Measurements from ENCODE around the gene DSG3.

The DSG3 gene

GRCh38 chr18:31447530-31448191 lies at the start of gene DSG3:
TSS of gene DSG3 (plus strand) at chr18:31447741. CDS start at chr18:31447878, 137 bp downstream.
- Histone ChIP-seq H3K4me1 (ENCODE audit: control insufficient read depth, insufficient read depth, low read length) (no peaks in the 10 kb centered on the region), H3K9ac (ENCODE audit: low read length) (no peak within 1 kb of the TSS), H3K36me3 (ENCODE audit: control insufficient read depth, insufficient read depth, low read length) (no peaks in the 10 kb centered on the region), H3K4me3 (ENCODE audit: low read length) (no peak within 1 kb of the TSS), H3K27ac (ENCODE audit: low read depth, low read length) (no peak within 1 kb of the TSS), H3K27me3 (ENCODE audit: control insufficient read depth, insufficient read depth, low read length) (no peaks in the 10 kb centered on the region)

GRCh38 chr18:31398191-31398590 lies 49.4 kb upstream of the DSG3 start:
- H3K9ac ChIP-seq (ENCODE audit: low read length) = no peak overlapping the region
- H3K36me3 ChIP-seq (ENCODE audit: control insufficient read depth, insufficient read depth, low read length) = no peaks in the 10 kb centered on the region
- no peak overlapping the region for H3K27ac ChIP-seq (ENCODE audit: low read depth, low read length)
- H3K27me3 ChIP-seq (ENCODE audit: control insufficient read depth, insufficient read depth, low read length) = no peaks in the 10 kb centered on the region
- H3K4me3 ChIP-seq (ENCODE audit: low read length) = no peak overlapping the region
- no peaks in the 10 kb centered on the region for H3K4me1 ChIP-seq (ENCODE audit: control insufficient read depth, insufficient read depth, low read length)

- H3K27ac ChIP-seq (ENCODE audit: low read depth, low read length) = no peak overlapping the region
- H3K4me3 ChIP-seq (ENCODE audit: low read length) = no peak overlapping the region
- H3K27me3 ChIP-seq (ENCODE audit: control insufficient read depth, insufficient read depth, low read length) = no peaks in the 10 kb centered on the region
- no peaks in the 10 kb centered on the region for H3K36me3 ChIP-seq (ENCODE audit: control insufficient read depth, insufficient read depth, low read length)
- no peaks in the 10 kb centered on the region for H3K4me1 ChIP-seq (ENCODE audit: control insufficient read depth, insufficient read depth, low read length)
- no peak overlapping the region for H3K9ac ChIP-seq (ENCODE audit: low read length)
Observed at GRCh38 chr18:31399306-31400032, 48.1 kb upstream of the DSG3 start.

- Histone ChIP-seq H3K4me3 (ENCODE audit: low read length) (no peak overlapping the region), H3K27ac (ENCODE audit: low read depth, low read length) (no peak overlapping the region), H3K27me3 (ENCODE audit: control insufficient read depth, insufficient read depth, low read length) (no peaks in the 10 kb centered on the region), H3K9ac (ENCODE audit: low read length) (no peak overlapping the region), H3K4me1 (ENCODE audit: control insufficient read depth, insufficient read depth, low read length) (no peaks in the 10 kb centered on the region), H3K36me3 (ENCODE audit: control insufficient read depth, insufficient read depth, low read length) (no peaks in the 10 kb centered on the region)
Observed at GRCh38 chr18:31401156-31402025, 46.1 kb upstream of the DSG3 start.

GRCh38 chr18:31402026-31402373 lies 45.5 kb upstream of the DSG3 start:
- H3K4me1 ChIP-seq (ENCODE audit: control insufficient read depth, insufficient read depth, low read length) = no peaks in the 10 kb centered on the region
- H3K36me3 ChIP-seq (ENCODE audit: control insufficient read depth, insufficient read depth, low read length) = no peaks in the 10 kb centered on the region
- H3K9ac ChIP-seq (ENCODE audit: low read length) = no peak overlapping the region
- no peak overlapping the region for H3K27ac ChIP-seq (ENCODE audit: low read depth, low read length)
- no peak overlapping the region for H3K4me3 ChIP-seq (ENCODE audit: low read length)
- no peaks in the 10 kb centered on the region for H3K27me3 ChIP-seq (ENCODE audit: control insufficient read depth, insufficient read depth, low read length)

GRCh38 chr18:31403409-31403808 lies 44.1 kb upstream of the DSG3 start:
- H3K9ac ChIP-seq (ENCODE audit: low read length) = no peak overlapping the region
- no peak overlapping the region for H3K27ac ChIP-seq (ENCODE audit: low read depth, low read length)
- H3K27me3 ChIP-seq (ENCODE audit: control insufficient read depth, insufficient read depth, low read length) = no peaks in the 10 kb centered on the region
- no peaks in the 10 kb centered on the region for H3K36me3 ChIP-seq (ENCODE audit: control insufficient read depth, insufficient read depth, low read length)
- H3K4me3 ChIP-seq (ENCODE audit: low read length) = no peak overlapping the region
- H3K4me1 ChIP-seq (ENCODE audit: control insufficient read depth, insufficient read depth, low read length) = no peaks in the 10 kb centered on the region

GRCh38 chr18:31407649-31408048 lies 39.9 kb upstream of the DSG3 start:
- Histone ChIP-seq H3K4me3 (ENCODE audit: low read length) (no peak overlapping the region), H3K4me1 (ENCODE audit: control insufficient read depth, insufficient read depth, low read length) (no peaks in the 10 kb centered on the region), H3K27me3 (ENCODE audit: control insufficient read depth, insufficient read depth, low read length) (no peaks in the 10 kb centered on the region), H3K27ac (ENCODE audit: low read depth, low read length) (no peak overlapping the region), H3K36me3 (ENCODE audit: control insufficient read depth, insufficient read depth, low read length) (no peaks in the 10 kb centered on the region), H3K9ac (ENCODE audit: low read length) (no peak overlapping the region)

GRCh38 chr18:31409276-31409675 lies 38.3 kb upstream of the DSG3 start:
- H3K36me3 ChIP-seq (ENCODE audit: control insufficient read depth, insufficient read depth, low read length) = no peaks in the 10 kb centered on the region
- H3K27ac ChIP-seq (ENCODE audit: low read depth, low read length) = no peak overlapping the region
- H3K4me3 ChIP-seq (ENCODE audit: low read length) = no peak overlapping the region
- no peaks in the 10 kb centered on the region for H3K4me1 ChIP-seq (ENCODE audit: control insufficient read depth, insufficient read depth, low read length)
- H3K9ac ChIP-seq (ENCODE audit: low read length) = no peak overlapping the region
- no peaks in the 10 kb centered on the region for H3K27me3 ChIP-seq (ENCODE audit: control insufficient read depth, insufficient read depth, low read length)

GRCh38 chr18:31410716-31411483 lies 36.6 kb upstream of the DSG3 start:
- Histone ChIP-seq H3K27me3 (ENCODE audit: control insufficient read depth, insufficient read depth, low read length) (no peaks in the 10 kb centered on the region), H3K36me3 (ENCODE audit: control insufficient read depth, insufficient read depth, low read length) (no peaks in the 10 kb centered on the region), H3K4me1 (ENCODE audit: control insufficient read depth, insufficient read depth, low read length) (no peaks in the 10 kb centered on the region), H3K9ac (ENCODE audit: low read length) (no peak overlapping the region), H3K4me3 (ENCODE audit: low read length) (no peak overlapping the region), H3K27ac (ENCODE audit: low read depth, low read length) (no peak overlapping the region)

- Histone ChIP-seq H3K27ac (ENCODE audit: low read depth, low read length) (no peak overlapping the region), H3K9ac (ENCODE audit: low read length) (no peak overlapping the region), H3K27me3 (ENCODE audit: control insufficient read depth, insufficient read depth, low read length) (no peaks in the 10 kb centered on the region)
Observed at GRCh38 chr18:31413137-31413536, 34.4 kb upstream of the DSG3 start.

GRCh38 chr18:31417850-31418249 lies 29.7 kb upstream of the DSG3 start:
- Histone ChIP-seq H3K27me3 (ENCODE audit: control insufficient read depth, insufficient read depth, low read length) (no peaks in the 10 kb centered on the region), H3K27ac (ENCODE audit: low read depth, low read length) (no peak overlapping the region), H3K36me3 (ENCODE audit: control insufficient read depth, insufficient read depth, low read length) (no peaks in the 10 kb centered on the region), H3K4me1 (ENCODE audit: control insufficient read depth, insufficient read depth, low read length) (no peaks in the 10 kb centered on the region), H3K9ac (ENCODE audit: low read length) (no peak overlapping the region), H3K4me3 (ENCODE audit: low read length) (no peak overlapping the region)

More at GRCh38 chr18:31413137-31413536, 34.4 kb upstream of the DSG3 start:
- Histone ChIP-seq H3K36me3 (ENCODE audit: control insufficient read depth, insufficient read depth, low read length) (no peaks in the 10 kb centered on the region), H3K4me3 (ENCODE audit: low read length) (no peak overlapping the region), H3K4me1 (ENCODE audit: control insufficient read depth, insufficient read depth, low read length) (no peaks in the 10 kb centered on the region)

GRCh38 chr18:31419457-31419932 lies 28.0 kb upstream of the DSG3 start:
- Histone ChIP-seq H3K9ac (ENCODE audit: low read length) (no peak overlapping the region), H3K4me3 (ENCODE audit: low read length) (no peak overlapping the region), H3K27ac (ENCODE audit: low read depth, low read length) (no peak overlapping the region), H3K36me3 (ENCODE audit: control insufficient read depth, insufficient read depth, low read length) (no peaks in the 10 kb centered on the region), H3K4me1 (ENCODE audit: control insufficient read depth, insufficient read depth, low read length) (no peaks in the 10 kb centered on the region), H3K27me3 (ENCODE audit: control insufficient read depth, insufficient read depth, low read length) (no peaks in the 10 kb centered on the region)
